AML-193 (cell line): ENCODE results near the gene NUDT2.
A peak's percentile ranks its signal among the peaks of the same experiment; 100 is the strongest.

Experiments used
- DNase-seq, 2 experiments: peaks; one replicate each; lab custom pipeline; 2025; lab: John Stamatoyannopoulos, UW

Gene NUDT2

GRCh38 chr9:34370970-34371880 lies 41.9 kb downstream of the NUDT2 start:
- DNase-seq, result no peak

GRCh38 chr9:34371886-34372466 lies 42.6 kb downstream of the NUDT2 start:
- DNase-seq, result no peak

GRCh38 chr9:34372467-34373011 lies 43.2 kb downstream of the NUDT2 start:
- DNase-seq, result no peak

- no peak for DNase-seq
Measured at GRCh38 chr9:34373749-34374148, 44.4 kb downstream of the NUDT2 start.

- DNase-seq, result no peak
Measured at GRCh38 chr9:34374339-34374738, 45.0 kb downstream of the NUDT2 start.

GRCh38 chr9:34374905-34375552 lies 45.7 kb downstream of the NUDT2 start:
- no peak for DNase-seq

- peak in 1 of 2 experiments; percentile 20 for DNase-seq
Measured at GRCh38 chr9:34375901-34376595, 46.7 kb downstream of the NUDT2 start.

- DNase-seq, result peak; percentile 96 to 97
Measured at GRCh38 chr9:34376596-34377403, 47.4 kb downstream of the NUDT2 start, which contains the start of gene MYORG. Gene MYORG, minus strand, starts transcription at chr9:34376898. Its CDS starts 3,955 bp downstream, at chr9:34372943.

- DNase-seq, result no peak
Measured at GRCh38 chr9:34377404-34377746, 48.0 kb downstream of the NUDT2 start.

- no peak for DNase-seq
Measured at GRCh38 chr9:34378376-34379060, 49.1 kb downstream of the NUDT2 start.

- DNase-seq, result peak; percentile 68 to 88
Measured at GRCh38 chr9:34379334-34380033, 50.1 kb downstream of the NUDT2 start.

GRCh38 chr9:34380034-34380510 lies 50.7 kb downstream of the NUDT2 start:
- DNase-seq, result no peak

GRCh38 chr9:34380511-34381315 lies 51.3 kb downstream of the NUDT2 start:
- DNase-seq, result peak; percentile 17 to 24

GRCh38 chr9:34381323-34381722 lies 52.0 kb downstream of the NUDT2 start:
- no peak for DNase-seq

GRCh38 chr9:34382054-34382453 lies 52.7 kb downstream of the NUDT2 start:
- no peak for DNase-seq

- DNase-seq, result no peak
Measured at GRCh38 chr9:34382879-34383278, 53.5 kb downstream of the NUDT2 start.

GRCh38 chr9:34383904-34384303 lies 54.5 kb downstream of the NUDT2 start:
- no peak for DNase-seq

GRCh38 chr9:34384368-34385165 lies 55.2 kb downstream of the NUDT2 start:
- DNase-seq, result no peak
